Stimulated activated CD8-positive, alpha-beta memory T cell treated with anti-CD3 and anti-CD28 coated beads, Interleukin-2, amount 100 ng/mL, for 48 hours (primary cell): ENCODE data around the gene ERF.

ENCODE experiments used
- DNase-seq, 2 donors: peaks; one replicate each; pipeline ENCODE4 v3.0.0-alpha.2; 2020; ENCODE audit warnings: low read depth in 2 of 2

The ERF gene

GRCh38 chr19:42242069-42242511 lies 12.8 kb downstream of the ERF start:
- DNase-seq = peak in 1 of 2 donors; percentile 34

- DNase-seq = no peak
These were observed 13.6 kb downstream of the ERF start for GRCh38 chr19:42241279-42241678.

GRCh38 chr19:42239544-42240220 lies 15.2 kb downstream of the ERF start:
- no peak for DNase-seq

GRCh38 chr19:42235181-42235580 lies 19.7 kb downstream of the ERF start:
- no peak for DNase-seq

GRCh38 chr19:42234364-42234763 lies 20.6 kb downstream of the ERF start:
- no peak for DNase-seq

- no peak for DNase-seq
These were observed 21.1 kb downstream of the ERF start for GRCh38 chr19:42233678-42234292.

GRCh38 chr19:42233106-42233505 lies 21.8 kb downstream of the ERF start:
- DNase-seq = no peak

GRCh38 chr19:42232435-42232834 lies 22.5 kb downstream of the ERF start:
- DNase-seq = no peak

GRCh38 chr19:42230571-42230970 lies 24.4 kb downstream of the ERF start:
- DNase-seq = no peak

- no peak for DNase-seq
These were observed 25.0 kb downstream of the ERF start for GRCh38 chr19:42229855-42230351.

- DNase-seq = no peak
These were observed 25.6 kb downstream of the ERF start for GRCh38 chr19:42229301-42229854.

- no peak for DNase-seq
These were observed 26.3 kb downstream of the ERF start for GRCh38 chr19:42228641-42229040.

GRCh38 chr19:42226886-42227285 lies 28.0 kb downstream of the ERF start:
- DNase-seq = no peak

- no peak for DNase-seq
These were observed 29.1 kb downstream of the ERF start for GRCh38 chr19:42225718-42226292.

GRCh38 chr19:42224940-42225717 lies 29.8 kb downstream of the ERF start:
- no peak for DNase-seq

GRCh38 chr19:42220751-42221097 lies 34.2 kb downstream of the ERF start:
- DNase-seq = no peak

GRCh38 chr19:42219812-42220750 lies 34.8 kb downstream of the ERF start, which contains the start of gene ZNF526:
ZNF526 (plus strand) TSS chr19:42220312; CDS start chr19:42224404, 4,092 bp downstream.
- peak; percentile 95 to 96 for DNase-seq

- DNase-seq = peak; percentile 99 to 100
These were observed 37.1 kb downstream of the ERF start, which contains the start of gene DEDD2 for GRCh38 chr19:42217520-42218437. DEDD2 (minus strand) TSS chr19:42217677; CDS start chr19:42217007, 670 bp downstream.
